DMS53 treated with DMSO at 0.1 percent for 48 hours (cell line): ENCODE measurements around the gene JAK1.
"Not testable (repeated sequence)": the region's sequence is repeated elsewhere in the genome, so short reads cannot be mapped to it uniquely, and the experiment has no call there.

Experiments
- DNase-seq: peaks from one replicate; lab custom pipeline; 2025; ENCODE audit not compliant: unreplicated experiment; lab: John Stamatoyannopoulos, UW

JAK1 gene

GRCh38 chr1:64950284-64950809 is 16.0 kb downstream of the JAK1 start:
- no peak for DNase-seq

DNA sequence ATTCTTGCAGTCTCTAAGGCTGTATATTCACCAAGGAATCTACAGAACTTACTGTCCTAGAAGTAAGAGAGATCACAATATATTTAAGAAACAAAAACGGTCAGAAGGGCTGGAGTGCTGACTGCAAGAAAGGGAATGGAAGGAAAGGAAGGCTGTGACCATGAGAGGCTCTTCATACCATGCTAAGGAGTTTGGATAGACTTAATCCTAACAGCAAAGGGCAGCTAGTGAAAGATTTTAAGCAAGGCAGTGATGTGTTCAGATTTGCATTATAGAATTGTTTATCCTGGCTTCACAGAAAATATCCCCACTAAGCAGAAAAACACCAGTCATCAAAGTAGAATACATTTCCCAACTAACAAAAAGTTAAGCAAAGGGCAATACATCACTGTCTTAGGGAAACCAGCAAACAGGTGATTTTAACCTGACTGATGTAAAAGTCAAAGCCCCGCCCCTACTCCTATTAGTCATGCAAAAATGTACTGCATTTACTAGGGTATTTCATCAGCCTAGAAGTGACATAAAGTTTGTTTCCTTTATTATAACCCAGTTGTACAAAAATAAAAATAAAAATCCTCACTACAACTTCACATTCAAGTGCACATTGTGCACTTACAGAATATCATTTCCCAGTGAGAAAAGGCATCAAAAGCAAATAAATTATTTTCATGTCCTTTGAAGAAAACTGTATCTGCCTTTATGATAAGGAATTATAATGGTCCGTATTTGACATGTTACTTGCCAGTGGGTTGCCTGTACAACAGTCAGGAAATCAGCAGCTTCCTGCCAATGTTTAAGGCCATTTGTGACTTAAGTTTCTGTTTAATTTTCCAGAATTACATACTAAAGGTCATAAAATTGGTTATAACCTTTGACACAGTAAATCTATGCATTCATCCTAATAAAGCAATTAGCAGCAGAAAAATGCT is 17.2 kb downstream of the JAK1 start:
- DNase-seq = no peak

- DNase-seq = no peak
Measured at GRCh38 chr1:64948216-64948615, 18.1 kb downstream of the JAK1 start.

- DNase-seq = no peak
Measured at GRCh38 chr1:64946916-64947315, 19.4 kb downstream of the JAK1 start.

DNA sequence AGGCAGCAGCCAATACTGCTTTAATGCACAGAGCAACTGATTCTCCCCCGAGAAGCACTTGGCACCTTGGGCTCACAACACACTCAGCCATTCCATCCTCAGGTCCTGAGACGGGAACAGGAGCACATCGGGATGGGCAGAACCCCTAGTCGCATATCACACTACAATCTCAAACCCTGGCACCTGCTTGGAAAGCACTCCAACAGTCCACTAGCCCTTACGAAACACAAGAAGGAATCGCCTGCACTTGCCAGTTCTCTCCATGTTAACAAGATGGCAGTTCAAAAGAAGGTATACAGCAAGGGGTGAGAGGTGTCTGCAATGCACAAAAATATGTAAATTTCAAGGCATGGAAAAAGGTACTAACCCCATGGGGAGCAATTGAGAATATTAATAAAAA is 21.4 kb downstream of the JAK1 start:
- DNase-seq = no peak

DNA sequence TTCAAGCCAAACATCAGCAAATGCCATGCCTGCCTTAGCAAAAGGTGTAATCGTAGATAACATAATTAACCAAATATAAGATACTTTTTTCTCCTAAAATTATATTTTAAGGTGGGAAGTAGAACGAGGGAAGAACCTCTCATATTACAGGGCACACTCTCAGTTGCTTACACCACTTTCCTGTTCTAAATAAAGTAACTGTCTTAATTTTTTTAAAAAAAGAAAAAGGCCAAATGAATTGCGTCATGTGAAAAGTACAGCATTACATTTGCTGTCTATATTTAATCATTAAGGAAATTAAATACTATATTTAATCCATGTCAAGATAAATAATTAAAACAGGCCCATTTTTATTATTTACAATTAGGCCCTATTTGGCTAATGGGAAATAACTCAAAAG is 23.7 kb downstream of the JAK1 start:
- no peak for DNase-seq

- DNase-seq = no peak
Measured at GRCh38 chr1:64942118-64942517, 24.2 kb downstream of the JAK1 start.

- no peak for DNase-seq
Measured at GRCh38 chr1:64941461-64942117, 24.8 kb downstream of the JAK1 start.

DNA sequence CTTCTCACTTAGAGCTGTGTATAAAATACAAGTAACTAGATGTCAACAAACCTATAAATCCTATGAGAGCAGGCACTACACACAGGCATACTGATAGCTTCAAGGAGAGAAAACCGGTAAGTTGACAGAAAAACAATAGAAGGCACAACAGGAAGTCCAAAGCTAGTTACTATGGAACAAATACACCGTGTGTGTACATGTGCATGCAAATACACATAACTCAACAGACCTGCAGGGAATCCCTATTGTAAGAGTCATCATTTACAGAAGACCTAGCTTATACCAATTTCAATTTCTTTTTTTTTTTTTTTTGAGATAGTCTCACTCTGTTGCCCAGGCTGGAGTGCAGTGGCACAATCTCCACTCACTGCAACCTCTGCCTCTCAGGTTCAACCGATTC is 26.3 kb downstream of the JAK1 start:
- no peak for DNase-seq

- DNase-seq = no peak
Measured at GRCh38 chr1:64938991-64939390, 27.4 kb downstream of the JAK1 start.

- DNase-seq = no peak
Measured at GRCh38 chr1:64936956-64937355, 29.4 kb downstream of the JAK1 start.

- no peak for DNase-seq
Measured at GRCh38 chr1:64935551-64936155, 30.7 kb downstream of the JAK1 start.

DNA sequence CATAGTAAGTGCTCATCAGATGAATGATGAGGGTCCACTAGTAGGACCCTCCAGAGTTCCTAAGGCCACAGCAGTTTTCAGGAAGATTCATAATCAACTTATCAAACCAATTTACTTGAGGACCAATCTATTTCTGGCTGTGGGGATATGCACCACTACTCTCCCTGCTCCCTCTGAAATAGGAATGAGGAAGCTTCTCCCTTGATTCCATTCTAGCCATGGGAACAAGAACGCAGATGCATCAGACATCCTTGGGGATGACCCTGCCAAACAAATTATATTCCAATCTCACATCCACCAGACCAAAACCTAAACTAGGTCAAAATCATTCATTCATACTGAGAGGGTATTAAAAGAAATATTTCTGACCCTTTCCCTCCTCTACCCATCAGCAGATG is 31.5 kb downstream of the JAK1 start:
- DNase-seq = no peak

DNA sequence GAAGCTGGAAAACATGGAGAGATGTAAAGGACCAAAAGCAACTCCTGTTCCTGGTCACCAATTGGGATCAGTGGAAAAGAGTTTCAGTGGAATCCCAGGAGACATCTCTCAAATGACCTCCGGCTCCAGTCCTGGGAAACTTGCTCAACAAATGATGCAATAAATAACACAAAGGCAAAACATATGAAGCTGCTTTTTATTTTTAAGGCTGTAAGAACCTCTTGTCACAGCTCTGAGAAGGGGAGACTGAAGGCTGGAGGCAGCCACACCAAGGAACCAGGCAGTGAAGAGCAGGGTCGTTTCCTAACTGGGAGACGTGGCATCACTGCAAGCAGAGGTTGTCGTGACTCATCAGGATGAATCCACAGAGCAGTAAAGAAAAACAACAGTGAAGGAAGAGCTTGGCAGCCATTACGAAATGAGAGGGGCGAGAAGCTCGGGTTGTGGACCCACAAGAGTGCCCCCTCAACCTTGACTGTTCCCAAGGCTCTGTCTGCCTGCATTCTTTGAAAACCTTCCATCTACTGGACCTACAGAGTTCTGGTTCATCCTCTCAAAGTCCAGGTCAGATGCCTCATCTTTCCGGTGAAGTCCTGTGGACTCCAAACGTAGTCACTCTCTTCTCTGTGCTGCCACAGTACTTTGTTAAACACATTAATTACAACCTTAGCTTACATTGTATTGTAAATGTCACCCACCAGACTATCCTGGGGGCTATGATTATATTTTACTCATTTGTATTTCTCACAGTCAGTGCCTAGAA is 32.1 kb downstream of the JAK1 start:
- DNase-seq = no peak

DNA sequence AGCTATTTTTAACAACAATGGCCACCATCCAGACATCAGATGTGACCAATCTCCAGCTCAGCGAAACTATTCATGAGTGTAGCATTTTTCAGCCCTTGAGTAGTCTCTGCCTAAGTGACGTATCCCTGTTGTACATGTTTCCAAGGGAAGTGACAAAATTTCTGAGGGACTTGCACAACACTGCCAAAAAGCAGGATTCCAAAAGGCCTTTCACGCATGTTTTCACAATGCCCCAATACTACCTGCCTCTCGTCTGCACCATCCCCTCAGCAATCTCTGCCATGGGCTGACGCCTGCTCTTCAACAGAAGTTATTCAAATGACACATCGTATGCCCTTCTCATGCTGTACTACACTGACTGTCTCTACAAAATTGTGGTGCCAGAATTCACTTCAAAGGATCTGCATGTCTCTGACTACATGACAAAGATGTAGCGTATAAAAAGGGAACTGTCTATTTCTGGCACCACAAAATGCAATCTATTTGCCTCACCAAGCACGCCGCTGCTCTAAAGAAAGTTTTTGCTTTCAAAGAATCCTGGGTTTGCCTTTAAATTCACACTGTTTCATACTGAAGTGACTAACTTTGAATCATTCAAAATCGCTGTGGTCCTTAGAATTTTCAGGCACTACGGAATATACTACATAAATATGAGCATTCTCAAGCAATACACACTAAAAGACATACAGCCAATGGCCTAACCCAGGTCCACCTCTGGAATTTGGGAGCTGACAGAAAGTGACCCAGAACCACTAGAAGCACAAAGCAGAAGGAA is 32.9 kb downstream of the JAK1 start:
- no peak for DNase-seq

DNA sequence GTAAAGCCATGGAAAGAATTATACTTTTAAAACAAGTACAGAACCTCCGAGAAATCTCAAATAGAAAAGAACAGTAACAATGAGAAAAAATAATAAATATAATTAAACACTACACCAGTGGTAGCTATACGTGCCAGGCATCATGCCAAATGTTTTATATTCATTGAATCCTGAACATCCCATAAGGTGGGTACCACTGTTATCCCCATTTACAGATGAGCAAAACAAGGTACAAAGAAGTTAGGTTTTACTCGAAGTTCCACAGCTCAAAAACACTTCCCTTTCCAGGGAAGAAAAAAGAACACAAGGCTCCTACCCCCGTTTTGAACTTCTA is 33.4 kb downstream of the JAK1 start:
- DNase-seq = no peak

DNA sequence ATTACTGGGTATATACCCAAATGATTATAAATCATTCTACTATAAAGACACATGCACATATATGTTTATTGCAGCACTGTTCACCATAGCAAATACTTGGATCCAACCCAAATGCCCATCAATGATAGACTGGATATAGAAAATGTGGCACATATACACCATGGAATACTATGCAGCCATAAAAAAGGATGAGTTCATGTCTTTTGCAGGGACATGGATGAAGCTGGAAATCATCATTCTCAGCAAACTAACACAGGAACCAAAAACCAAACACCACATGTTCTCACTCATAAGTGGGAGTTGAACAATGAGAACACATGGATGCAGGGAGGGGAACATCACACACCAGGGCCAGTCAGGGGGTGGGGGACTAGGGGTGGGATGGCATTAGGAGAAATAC is 35.7 kb downstream of the JAK1 start:
- not testable (repeated sequence) for DNase-seq

GRCh38 chr1:64929221-64929620 is 37.1 kb downstream of the JAK1 start:
- DNase-seq = no peak

DNA sequence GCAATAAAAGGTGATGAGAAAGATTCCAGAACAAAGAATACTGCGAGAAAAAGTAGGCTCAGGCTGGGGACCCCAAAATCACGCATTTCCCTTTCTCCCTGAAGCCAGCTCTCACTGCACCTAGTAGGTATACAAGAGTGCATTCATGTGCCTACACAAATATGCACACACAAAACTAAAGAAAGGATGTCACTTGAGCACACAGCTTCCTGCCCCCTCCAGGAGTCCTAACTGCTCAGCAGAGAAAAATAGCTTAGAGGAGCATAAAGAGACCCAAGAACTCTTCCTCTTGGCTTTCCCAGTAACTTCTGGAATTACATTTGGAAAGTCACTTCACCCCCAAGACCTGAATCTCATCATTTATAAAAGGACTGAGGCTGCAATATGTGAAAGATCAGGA is 38.0 kb downstream of the JAK1 start:
- DNase-seq = no peak

DNA sequence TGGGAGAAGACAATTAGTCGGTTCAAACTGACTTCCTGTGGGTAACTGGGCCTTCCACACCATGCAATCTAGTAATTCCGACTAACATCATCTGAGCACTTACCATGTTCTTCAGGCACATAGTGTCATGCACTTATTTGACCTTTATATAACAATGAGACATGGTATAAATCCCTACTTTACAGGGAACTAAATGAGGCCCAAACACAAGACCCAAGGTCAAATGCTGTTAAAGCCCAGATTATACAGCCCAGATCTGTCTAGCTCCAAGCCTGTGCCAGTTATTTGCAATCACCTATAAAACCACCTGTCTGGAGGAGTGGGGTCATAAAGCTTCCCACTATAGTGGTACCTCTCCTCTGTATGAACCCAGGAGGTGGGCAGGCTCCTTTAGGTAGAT is 40.8 kb downstream of the JAK1 start:
- no peak for DNase-seq
